CD1c-positive myeloid dendritic cell (primary cell): ENCODE results near the gene ANKRD29.
"Not testable (repeated sequence)": the region's sequence is repeated elsewhere in the genome, so short reads cannot be mapped to it uniquely, and the experiment has no call there.

Source experiments
- DNase-seq: peaks from one replicate; pipeline ENCODE4 v3.0.0-alpha.2; 2016; ENCODE audit errors: extremely low spot score

ANKRD29 gene

GRCh38 chr18:23584019-23584983 is 78.4 kb downstream of the ANKRD29 start:
- peak; percentile 64 for DNase-seq

- no peak for DNase-seq
Measured at GRCh38 chr18:23583071-23583865, 79.4 kb downstream of the ANKRD29 start.

GRCh38 chr18:23580677-23581367 is 81.9 kb downstream of the ANKRD29 start:
- no peak for DNase-seq

- peak; percentile 93 for DNase-seq
Measured at GRCh38 chr18:23578891-23579653, 83.6 kb downstream of the ANKRD29 start.

GRCh38 chr18:23578067-23578701 is 84.5 kb downstream of the ANKRD29 start:
- no peak for DNase-seq

- not testable (repeated sequence) for DNase-seq
Measured at GRCh38 chr18:23577521-23577920, 85.2 kb downstream of the ANKRD29 start.

GRCh38 chr18:23575309-23575651 is 87.4 kb downstream of the ANKRD29 start:
- DNase-seq = no peak

GRCh38 chr18:23574611-23575308 is 88.0 kb downstream of the ANKRD29 start:
- peak; percentile 40 for DNase-seq

GRCh38 chr18:23573626-23574431 is 88.9 kb downstream of the ANKRD29 start:
- peak; percentile 75 for DNase-seq

GRCh38 chr18:23573020-23573419 is 89.7 kb downstream of the ANKRD29 start:
- DNase-seq = no peak

GRCh38 chr18:23572570-23572969 is 90.1 kb downstream of the ANKRD29 start:
- DNase-seq = no peak

- no peak for DNase-seq
Measured at GRCh38 chr18:23572012-23572411, 90.7 kb downstream of the ANKRD29 start.

- DNase-seq = no peak
Measured at GRCh38 chr18:23570912-23571504, 91.7 kb downstream of the ANKRD29 start.

GRCh38 chr18:23569299-23570063 is 93.2 kb downstream of the ANKRD29 start:
- no peak for DNase-seq

GRCh38 chr18:23568281-23569138 is 94.2 kb downstream of the ANKRD29 start:
- no peak for DNase-seq

- no peak for DNase-seq
Measured at GRCh38 chr18:23567671-23568070, 95.0 kb downstream of the ANKRD29 start.

- no peak for DNase-seq
Measured at GRCh38 chr18:23565916-23566547, 96.7 kb downstream of the ANKRD29 start.
